SK-N-DZ (cell line): ENCODE measurements around the gene TNIK.

Source experiments
- DNase-seq: peaks from one replicate; pipeline ENCODE4 v3.0.0-alpha.2; 2015; ENCODE audit warnings: low spot score

TNIK gene

GRCh38 chr3:171417813-171418212 lies 42.4 kb downstream of the TNIK start:
- DNase-seq: no peak

DNA sequence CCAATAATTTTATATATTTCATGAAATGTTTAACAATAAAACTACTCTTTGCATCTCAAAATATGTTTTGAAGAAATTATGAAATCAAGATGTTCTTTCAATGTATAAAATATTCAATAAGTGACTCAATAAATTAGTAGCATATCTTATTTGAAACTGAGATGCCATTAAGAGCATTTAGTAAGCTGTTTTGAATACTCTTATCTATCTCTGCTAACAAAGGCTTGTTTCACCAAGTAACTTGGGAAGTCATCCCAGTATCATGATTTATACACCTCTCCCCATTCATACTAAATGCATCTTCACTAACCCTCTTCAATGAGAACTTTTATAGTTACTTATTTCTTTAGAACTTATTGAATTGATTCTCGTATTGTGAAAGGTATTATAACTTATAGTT lies 43.1 kb downstream of the TNIK start:
- no peak for DNase-seq

DNA sequence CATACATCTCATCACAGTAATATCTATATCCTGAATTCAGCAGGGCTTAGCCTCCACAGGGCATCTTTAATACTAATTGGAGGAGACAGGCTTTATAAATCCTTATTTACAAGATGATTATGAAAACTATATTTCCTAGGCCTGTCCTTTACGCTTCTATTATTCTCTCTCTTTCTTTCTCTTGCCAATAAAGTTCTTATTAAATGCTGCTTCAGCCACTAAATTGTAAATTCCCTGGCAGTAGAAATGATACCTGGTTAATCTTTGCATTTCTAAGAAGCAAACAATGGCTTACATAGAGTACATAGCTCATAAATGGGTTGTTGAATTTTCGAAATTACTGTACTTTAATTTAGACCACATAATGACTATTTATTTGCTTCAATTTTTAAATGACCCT lies 43.5 kb downstream of the TNIK start:
- DNase-seq: no peak

DNA sequence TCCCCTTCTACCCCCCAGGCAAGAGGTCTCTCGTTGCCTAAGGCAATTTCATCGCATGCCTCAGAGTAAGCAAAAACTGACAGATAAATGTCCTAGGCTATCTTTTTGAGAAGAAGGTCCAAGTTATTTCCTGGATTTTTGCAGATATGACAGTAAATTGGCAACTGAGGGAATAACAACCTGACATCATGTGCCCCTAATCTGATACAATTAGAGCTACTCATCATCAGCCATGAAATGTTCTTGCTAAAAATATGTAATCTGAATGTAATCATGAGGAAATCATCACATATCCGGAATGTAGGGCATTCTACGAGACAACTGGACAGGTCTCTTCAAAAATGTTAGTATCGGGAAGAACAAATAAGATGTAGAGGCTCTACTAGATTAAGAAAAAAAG lies 44.1 kb downstream of the TNIK start:
- no peak for DNase-seq

DNA sequence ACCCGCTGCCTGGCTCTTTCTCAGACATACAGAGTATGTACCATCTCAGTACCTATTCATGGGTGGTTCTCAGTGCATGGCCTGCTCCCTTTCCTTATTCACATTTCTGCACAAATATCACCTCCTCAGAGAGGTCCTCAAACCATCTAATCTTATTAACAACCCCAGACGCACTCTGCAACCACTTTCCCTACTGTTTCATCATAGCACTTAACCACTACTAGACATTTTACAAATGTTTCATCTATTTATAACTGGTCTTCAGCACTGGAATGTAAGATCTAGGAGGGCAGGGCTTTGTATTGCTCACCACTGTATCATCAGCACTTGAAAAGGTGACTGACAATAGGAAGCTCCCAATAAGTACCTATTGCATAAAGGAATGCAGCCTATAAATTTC lies 45.1 kb downstream of the TNIK start:
- no peak for DNase-seq

DNA sequence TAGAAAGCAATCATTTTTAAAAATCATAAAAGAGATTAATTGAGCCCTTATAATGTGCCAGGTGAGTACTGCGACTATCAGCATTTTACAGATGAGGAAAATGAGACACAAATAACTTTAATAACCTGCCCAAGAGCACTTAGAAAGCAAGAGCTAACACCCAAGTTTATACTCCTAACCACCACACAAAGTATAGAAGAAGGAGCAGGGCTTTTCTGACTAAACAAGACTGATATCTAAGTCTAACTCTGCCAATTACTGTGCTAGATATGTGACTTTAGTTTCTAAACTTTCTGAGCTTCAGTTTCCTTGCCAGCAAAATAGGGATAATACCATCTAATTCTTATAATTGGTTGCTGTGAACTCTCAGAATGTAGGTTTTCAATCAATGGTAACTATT lies 47.7 kb downstream of the TNIK start:
- DNase-seq: no peak

GRCh38 chr3:171412054-171412453 lies 48.2 kb downstream of the TNIK start:
- DNase-seq: no peak

DNA sequence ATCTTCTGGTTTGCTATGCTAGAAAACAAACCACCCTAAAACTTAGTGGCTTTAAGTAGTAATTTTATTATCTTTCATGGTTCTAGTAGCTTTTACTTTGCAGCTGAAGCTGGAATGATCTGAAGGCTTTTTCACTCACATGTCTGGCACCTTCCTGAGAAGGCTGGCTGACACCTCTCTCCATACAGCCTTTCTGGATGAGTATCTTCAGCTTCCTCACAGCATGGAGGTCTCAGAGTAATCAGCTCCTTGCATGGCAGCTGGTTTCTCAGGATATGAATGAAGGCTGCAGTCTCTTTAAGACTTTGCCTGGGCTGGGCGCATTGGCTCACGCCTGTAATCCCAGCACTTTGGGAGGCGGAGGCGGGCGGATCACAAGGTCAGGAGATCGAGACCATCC lies 50.0 kb downstream of the TNIK start:
- DNase-seq: no peak

GRCh38 chr3:171407759-171408158 lies 52.4 kb downstream of the TNIK start:
- DNase-seq: no peak

DNA sequence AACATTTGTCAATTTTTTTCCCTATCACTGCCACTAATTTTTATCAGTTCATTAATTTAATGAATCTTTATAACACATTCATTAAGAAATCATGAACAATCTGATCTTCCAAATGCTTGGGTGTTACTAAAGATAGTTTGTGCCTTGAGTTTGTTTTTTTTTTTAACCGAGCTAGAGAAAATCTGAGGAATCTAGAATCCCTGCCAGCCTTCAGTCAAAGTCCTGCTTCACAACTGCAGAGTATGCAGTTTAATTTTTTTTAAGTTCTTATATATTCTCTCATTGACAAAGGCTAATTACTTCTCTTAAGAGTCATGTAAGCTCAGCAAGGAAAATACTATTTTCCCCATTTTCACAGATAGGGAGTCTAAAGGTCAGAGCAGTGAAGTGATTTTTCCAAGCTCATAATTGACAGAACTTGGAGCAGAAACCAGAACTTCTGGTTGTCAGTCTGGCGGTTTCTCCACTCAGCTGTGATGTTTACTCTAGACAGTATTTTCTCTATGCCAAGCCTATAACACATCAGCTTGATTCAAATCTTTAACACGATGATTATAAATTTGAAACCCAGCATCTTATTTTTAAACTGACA lies 55.7 kb downstream of the TNIK start:
- DNase-seq: no peak

- DNase-seq: no peak
These were observed 57.9 kb downstream of the TNIK start for GRCh38 chr3:171402281-171402680.

DNA sequence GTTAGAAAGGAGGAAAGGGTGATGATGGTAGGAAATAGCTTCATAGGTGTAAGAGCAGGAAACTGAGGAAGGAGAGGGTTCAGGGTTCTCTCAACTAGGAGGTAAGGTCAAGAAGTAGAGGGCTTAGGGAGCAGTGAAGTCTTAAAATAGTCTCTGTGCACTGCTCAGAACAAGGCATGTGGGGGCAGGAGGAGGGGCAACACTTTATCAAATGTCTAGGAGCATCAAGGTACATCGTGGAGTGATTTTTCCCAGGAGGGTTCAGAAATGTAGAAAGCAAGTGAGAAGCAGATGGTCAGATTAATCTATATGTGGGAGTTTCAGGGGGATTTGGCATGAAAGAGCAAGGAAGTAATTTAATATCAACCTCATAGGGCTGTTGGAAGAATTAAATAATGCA lies 58.8 kb downstream of the TNIK start:
- DNase-seq: no peak

DNA sequence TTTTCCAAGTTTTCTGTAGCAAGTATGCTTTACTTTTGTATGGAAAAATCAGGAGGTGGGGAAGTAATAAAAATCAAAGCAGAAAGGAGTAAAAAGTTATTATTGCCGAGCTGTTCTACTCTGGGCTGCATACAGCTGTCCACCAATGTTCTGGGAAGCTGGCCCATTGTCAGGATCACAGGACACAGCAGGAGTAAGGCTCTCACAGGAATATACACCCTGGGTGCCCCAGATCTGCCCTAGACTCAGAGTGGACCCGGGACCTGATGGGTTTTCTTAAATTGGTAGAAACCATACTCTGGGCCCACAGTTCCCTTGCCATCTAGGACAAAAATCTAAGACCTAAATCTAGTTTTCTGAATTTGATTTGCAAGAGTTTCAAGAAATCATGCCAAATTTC lies 60.4 kb downstream of the TNIK start:
- no peak for DNase-seq

GRCh38 chr3:171398343-171398742 lies 61.9 kb downstream of the TNIK start:
- DNase-seq: no peak

DNA sequence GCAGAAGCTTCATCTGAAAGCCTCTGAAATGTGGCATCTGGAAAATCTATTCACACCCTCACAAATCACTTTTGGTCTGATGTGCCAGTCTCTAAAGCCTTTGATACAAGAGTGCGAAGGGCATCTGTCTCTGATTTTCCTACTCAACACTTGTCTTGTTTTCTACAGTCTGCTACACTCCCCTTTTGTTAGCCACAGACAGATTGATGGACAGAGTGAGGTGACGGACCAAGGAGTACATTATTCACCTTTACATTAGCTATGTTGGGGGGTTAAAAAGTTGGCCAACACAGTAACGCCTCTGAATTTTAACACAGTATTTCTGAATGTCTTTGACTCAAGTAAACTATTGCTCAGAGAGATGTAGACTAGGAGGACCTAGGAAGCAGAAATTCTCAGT lies 63.1 kb downstream of the TNIK start:
- DNase-seq: no peak

DNA sequence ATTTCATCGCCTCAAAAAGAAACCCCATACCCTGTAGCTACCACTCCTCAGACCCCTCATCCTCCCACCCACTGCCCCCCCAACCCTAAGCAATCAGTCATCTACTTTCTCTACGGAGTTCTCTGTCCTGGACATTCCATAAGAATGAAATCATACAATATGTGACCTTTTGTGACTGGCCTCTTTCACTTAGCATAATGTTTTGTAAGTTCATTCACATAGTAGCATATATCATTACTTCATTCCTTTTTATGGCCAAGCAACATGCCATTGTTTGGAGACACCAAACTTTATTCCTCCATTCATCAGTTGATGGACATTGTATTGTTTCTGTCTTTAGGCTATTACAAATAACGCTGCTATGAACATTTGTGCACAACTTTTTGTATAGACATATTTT lies 64.2 kb downstream of the TNIK start:
- no peak for DNase-seq

DNA sequence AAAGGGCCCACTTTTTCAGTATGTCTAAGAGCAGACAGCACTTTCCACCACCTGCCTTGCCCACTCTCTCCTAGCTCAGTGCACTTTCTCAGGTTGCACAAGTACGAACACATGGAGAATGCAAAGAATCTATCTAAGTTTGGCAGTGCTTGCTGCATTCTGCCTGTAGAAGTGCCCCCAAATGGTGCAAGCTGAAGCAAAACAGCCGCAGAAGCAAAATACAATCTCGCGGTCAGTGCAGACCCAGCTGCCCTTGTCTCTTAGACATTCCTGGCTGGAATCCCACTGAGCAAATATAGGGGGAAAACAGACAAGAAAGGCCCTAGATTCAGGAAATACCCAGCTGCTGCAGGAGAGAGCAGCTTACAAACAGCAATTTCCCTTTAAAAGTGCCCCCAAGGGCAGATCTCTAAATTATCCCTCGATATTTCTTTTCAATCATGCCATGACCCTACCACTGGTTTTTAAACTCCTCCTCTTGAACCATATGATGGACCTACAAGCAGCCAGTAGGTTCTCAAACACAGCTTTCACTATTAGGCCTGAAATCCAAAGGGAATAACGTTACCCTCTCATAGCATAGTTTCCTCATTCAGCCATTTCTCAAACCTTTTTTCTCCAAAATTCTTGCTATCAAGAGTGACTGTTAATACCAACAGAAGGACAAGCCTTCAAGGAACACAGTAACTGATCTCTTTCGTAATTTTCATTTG lies 67.0 kb downstream of the TNIK start:
- no peak for DNase-seq

DNA sequence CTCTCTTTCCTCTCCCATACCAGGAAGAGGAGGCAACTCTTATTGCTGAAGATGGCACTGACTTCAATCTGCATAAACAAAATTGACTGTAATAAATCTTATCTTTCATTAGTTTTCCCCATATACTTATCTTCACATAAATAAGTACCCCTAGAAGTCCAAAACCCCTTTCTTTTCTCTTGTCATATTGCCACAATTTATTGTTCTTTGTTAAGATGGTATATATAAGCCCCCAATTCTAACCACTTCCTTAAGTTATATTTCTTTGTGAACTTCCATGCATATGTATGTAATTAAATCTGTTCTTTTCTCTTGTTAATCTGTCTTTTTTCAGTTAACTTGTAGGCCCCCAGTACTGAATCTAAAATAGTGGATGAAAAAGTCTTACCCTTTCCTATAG lies 68.8 kb downstream of the TNIK start:
- DNase-seq: no peak

DNA sequence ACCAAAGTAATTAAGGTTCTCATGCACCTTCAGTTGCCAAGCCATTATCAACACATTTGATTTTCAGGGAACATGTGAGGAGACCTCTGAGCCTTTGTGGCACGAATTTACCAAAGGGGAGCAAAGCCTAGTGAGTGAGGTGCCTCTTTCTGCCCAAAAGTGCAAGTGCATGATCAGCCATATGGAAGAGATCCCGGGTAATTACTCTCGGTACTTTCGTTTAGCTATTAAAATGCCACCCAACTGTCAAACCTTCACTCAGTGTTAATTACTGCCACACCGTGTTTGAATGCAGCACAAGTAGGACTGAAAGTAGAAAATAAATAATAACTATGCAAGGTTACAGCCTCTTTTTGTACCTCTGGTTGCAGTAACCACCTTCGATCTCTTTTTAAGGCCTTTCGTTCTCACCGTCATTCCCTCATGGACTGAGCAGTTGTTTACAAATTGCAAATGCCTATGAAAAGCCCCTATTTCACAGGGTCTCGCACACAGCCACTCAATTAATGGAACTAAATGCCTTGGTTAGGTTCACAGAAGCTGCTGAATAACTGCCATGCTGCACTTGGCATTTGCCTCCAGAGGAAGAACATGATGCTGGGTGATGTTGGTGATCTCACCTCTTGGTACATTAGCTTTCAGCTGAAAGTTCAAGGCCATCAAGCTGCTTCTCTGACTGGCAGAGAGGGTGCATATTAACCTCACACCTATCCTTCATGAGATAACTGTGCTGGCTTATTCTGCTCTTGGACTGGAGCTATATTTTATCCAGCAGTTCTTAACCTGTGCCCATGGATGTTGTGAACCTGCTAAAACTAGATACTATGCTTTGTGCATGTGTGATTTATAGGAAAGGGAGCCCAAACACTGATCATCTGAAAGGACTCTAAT lies 69.9 kb downstream of the TNIK start:
- no peak for DNase-seq

DNA sequence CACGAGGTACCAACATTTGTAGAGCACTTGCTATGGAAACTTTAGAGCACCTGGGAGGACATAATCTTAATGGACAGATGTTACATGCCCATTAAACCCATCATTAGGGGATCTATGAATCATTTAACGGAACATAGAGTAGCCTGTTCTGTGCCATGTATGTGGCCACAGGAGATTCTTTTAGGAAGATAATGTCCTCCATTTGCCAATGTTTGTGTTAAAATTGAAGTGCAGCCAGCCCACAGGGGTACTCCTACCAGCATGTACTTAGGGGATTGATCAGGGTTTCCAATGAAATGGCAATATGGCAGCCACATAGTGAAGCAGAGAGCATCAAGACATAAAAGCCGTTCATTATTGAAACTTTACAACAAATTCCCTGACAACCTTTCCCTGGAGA lies 70.7 kb downstream of the TNIK start:
- no peak for DNase-seq

GRCh38 chr3:171388527-171388926 lies 71.7 kb downstream of the TNIK start:
- DNase-seq: no peak

- DNase-seq: no peak
These were observed 73.1 kb downstream of the TNIK start for GRCh38 chr3:171387062-171387461.

GRCh38 chr3:171385086-171385485 lies 75.1 kb downstream of the TNIK start:
- DNase-seq: no peak
